Measurements from ENCODE around the gene HOXD9.

HOXD9 gene

DNA sequence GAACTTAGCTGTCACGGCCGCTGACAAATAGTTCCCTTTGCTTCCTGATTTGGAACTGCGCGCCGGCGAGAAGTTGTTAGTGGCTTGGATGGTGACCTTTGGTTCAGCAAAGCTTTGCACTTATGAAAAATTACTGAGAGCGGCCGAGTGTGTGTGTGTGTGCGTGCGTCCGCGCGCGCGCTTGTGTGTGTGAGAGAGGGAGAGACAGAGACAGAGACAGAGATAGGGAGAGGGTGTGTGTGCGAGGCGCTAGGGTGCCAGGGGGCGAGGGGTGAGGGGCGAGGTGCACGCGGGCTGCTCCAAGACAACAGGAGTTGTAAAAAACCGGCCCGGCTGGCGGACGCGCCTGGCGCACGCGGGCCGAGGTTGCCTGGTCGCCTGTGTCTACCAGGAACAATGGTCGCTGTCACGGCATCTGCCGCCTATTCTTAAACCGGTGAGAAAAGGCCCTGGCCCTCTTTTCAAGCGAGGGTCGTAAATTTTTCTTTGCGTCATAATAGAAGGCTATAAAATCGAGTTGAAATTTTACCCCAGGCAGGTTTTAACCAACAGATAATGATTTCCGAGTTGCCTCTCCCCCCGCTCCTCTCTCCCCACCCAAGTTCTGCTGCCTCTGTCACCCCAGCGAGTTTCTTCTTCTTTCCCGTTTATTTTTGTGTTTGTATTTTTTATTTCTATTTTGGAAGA, 35.1 kb downstream of the HOXD9 start:
- no peak for DNase-seq

DNA sequence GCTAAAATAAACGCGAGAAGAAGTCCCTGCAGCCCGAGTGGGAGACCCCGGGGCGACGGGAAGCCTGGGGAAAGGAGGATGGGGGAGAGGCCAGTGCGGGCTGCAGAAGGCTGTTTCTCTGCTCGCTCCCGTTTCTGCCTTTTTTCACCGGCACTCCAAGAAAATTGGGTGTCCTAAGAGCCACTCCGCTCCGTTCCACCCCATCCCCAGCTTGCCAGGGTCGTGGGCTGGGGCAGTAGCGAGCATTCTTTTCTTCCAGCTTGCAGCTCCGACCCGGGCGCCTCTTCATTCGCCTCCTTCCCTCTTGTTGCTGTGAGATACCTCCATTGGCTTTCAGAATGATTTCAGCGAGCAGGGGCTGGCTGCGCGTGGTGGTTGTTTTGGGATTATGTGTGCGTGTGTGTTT, 35.7 kb downstream of the HOXD9 start:
- DNase-seq, result no peak

DNA sequence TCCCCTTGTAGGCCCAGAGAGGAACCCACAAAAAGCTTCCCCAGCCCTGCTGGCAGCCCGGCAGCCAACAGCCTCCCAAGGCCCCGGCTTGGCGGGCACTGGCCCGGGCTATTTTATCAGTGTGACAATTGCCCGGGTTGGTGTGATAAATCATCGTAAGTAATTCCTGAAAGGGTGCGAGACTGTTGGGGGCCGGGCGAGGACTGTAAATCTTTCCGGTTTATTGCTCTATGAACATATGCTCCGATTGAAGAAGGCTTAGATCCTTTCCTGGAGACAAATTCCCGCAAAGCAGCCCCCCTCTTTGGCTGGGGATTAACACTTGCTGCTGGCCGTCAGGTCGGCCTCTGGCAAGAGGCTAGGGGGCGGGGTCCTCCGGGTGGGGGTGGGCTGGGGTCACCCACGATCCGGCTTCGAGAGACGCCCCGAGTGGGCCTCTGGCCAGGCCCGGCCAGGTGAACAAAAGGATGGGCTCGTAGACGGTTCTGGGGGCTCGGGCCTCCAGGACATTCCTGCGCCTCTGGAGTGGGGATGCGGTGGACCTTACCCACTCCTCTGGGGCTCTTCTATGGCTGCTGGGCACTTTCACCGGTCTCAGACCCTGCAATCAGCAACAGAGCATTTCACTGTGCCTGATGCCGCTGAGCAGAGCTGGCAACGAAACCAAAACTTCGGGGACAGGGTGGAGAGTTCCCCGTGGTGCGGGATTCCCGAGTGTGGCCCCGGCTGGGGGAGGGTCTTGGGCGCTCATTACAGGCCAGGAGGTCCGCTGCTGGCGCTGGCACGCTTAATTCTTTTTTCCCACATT, 36.5 kb downstream of the HOXD9 start:
- no peak for DNase-seq

DNA sequence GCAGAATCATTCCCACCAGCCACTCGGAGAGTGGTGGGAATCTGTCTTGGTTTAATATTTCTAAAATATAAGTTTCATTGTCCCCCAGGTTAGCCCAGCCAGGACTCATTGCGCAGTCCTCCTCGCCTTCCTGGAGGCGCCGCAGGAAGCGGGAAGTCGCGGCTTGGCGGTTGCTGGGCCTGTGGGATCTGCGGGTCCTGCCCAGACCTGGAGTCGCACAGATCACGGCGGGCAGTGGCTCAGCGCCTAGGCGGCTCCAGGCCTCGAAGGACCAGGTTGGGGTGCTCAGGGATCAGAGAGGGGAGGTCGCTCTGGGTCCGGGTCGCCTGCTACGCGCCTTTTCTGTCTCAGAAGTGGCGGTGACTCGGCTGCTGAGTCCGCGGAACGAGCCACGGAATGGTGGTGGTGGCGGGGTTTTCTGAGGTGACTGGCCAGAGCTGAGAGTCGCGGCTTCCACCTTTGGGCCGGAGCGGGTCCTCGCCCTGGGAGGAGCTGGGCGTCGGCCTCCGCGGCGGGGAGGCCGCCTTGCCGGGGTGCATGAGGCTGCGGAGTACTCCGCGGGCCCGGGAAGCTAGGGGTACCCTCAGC, 37.2 kb downstream of the HOXD9 start:
- DNase-seq, result no peak

DNA sequence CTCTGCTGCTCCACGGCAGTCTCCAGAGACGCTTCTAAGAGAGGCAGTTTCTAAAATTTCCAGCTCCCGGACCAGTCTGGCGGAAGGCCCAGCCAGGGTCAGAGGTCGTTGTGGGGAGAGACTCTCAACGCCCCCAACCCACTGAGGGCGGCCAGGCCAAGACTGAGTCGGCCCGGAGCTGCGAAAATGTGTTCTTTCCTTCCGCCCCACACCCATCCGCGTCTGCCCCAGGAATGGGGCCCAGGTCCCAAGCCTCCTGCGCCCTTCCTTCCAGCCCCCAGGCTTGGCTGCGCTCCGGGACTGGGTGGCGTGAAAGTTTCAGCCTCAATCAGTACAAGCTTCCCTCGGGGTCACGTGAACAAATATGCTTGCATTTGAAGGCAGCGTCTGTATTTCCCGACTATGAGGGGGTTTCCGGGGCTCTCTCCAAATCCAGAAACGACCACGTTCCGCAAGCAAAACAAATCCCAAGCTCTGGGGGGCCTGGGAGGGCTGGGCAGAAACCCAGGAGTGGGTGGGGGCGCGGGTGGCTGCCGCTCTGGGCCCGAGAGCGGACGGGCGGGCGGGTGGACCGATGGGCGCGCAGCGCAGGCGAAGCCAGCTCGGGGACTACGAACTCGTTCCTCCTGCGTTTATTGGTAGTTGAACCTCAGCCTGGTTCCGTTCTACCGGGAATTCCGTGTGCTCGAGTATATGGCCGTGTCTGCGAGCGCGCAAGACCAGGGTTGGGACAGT, 37.9 kb downstream of the HOXD9 start:
- no peak for DNase-seq

DNA sequence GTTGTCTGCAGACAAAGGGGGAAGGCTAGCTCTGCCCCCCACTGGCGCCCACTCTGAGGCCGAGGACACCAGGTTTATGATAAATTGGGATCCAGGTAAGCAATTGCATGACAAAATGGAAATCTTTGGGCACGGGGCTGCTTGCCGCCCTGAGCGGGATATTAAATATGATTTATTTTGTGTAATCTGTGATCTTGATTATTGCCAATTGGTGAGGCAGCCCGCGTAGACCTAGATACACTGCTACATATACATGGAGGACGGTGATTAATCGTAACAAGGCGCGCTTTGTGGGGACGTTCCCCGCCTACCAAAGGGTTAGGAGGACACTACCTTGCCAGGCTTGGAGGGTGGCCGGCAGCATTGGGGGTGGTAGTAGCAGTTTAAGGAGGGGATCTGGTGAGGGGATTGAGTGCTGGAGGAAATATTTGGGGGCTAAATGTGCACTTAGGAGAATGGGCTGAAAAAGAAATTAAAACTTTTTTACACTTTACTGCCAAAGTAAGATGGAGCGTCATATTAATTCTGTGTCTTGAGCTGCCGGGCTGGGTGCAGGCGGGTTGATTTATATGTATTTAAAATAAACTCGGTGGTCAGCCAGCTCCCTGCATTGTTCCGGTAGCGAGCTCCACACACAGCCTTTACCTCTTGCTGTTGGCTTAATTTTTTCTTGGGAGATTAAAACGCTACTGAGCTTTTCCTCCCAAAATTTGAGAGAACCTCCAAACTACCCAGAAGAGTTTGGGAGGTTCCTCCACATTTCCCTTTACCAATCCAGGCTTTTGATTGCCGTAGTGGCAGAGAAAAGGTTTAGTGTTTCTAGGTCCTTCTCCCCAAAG, 38.7 kb downstream of the HOXD9 start:
- no peak for DNase-seq

DNA sequence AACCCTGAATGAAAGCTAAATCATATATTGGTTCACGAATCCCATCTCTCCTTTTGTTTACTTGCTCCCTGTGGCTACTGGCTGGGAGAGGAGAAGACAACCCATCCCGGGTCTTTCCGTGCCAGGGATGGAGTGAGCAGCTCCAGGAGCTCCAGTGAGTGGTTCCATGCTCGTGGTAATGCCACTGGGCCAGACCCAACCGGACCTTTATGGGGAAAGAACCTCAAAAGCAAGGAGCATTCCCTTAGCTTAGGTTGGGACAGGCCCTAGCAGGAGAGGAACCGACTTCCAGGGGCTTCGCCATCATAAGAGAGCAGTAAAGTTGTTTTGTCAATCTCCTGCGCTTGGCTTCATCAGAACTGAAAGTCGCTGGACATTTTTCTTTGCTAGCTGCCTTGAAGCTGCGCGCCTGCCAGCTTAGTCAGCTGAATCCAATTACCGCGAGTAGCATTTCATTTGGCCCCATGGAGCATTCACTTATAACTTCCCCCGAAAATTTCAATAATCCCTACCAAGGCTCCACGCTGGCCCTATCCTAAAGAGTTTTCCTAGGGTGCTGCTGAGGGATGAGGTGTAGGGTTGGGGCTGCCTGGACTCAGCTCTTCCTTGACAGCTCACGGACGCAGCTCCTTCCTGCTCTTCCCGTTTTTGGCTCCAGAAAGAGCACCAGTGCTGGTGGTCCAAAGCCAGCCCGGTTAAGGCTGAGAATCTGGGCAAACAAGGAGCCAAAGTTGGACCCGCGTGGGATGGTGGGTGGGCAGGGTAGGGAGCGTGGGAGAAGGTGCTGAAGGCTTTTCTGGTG, 39.5 kb downstream of the HOXD9 start:
- DNase-seq, result no peak

DNA sequence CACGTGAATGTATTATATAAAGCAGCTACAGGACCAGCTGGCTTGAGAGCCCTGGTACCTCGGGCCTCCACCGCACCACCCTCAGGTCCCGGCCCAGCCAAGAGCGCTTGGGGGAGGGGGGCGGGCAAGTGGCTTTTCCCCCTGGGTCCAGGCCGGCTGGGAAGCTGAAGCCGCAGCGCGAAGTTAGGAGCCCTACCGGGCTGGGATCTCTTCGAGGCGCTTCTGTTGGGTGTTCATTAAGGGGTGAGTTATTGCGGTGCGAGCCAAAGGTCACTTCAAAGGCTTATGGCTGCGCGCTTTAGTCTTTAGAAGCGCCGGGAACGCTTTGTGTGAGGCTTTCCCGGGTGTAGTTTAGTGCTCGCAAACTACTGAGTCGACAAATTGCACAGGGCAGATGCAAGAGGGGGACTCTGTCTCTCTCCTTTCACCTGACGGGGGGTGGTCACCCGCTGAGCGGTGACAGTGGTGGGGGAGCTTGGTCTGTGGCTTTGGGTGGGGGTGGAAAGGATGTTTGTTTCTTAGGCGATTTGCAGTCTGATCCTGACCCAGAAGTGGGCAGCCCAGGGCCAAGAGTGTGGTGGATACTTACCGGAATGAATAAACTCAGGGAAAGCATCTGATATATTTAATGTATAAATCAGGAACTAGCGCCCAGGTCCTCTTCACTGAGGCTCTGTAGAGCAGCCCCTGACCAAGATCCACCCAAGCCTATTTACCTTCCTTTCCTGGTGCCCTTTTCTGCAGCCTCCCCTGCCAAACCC, 40.6 kb downstream of the HOXD9 start:
- no peak for DNase-seq

DNA sequence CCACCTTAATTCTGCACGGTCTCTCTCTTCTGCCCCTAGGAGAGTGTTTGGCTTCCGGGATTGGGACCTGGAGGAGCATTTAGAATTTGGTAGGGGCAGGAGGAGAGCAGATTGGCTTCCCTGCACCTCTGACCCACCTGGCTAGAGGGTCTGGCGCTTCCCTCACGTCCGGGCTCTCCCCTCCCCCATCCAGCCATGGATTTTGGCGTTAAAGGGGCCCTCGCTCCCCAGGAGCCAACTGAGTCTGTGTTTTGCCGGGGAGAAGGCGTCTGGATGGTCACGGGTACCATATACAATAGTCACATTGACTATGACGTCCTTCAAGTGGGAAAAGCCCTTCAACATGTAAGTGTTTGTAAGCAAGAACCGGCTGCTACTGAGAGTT, 41.1 kb downstream of the HOXD9 start:
- DNase-seq, result no peak

DNA sequence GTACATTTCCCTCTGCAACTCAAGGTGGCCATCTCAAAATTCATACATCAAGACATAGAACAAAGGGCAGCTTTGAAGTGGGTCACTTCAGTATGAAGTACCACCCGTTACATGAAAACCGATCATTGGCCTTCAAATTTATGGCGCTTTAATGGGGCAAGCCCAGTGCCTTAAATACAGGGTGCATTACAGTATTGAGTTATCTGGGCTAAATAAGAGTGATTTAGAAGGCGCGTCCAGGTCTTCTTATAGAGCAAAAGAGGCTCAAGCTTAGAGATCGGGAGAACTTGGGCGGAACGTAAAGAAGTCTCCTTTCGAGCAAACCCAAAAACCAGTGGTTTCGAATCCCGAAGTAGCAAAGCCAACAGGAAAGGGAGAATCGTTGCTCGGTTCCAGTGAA, 41.7 kb downstream of the HOXD9 start:
- no peak for DNase-seq

DNA sequence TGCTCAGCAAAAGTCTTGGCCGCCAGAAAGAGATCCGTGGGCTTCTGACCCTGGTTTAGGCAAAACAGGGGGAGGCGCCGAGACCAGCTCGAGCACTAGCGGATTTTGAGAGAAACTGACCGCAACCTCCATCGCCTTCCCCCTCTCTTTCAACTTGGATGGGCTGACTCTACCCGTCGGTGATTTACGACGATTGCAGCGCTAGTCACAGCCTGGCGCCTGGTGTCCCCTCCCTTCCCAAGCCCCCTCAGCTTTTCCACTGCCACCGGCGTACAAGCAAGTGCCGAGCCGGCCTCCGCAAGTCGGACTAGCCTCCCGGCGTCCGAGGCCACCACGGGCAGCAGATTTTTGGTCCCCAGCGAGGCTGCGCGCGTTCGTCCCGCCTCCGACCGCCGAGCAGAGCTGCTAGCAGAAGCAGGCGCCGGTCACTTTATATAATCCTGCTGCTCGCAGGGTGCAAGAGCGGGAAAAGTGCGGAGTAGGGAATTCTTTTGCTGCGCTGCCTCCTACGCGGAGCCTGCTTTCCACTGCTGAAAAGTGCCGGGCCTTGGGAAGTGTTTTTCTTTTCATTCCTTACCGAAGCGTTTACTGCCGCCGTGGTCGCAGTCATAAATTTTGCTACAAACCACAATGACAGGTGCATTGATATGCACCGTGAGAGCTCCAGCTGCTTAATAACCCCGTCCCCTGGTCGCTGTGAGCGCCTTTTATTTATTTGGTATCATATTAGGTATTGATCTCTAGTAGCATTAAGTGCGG, 42.3 kb downstream of the HOXD9 start:
- DNase-seq, result no peak

DNA sequence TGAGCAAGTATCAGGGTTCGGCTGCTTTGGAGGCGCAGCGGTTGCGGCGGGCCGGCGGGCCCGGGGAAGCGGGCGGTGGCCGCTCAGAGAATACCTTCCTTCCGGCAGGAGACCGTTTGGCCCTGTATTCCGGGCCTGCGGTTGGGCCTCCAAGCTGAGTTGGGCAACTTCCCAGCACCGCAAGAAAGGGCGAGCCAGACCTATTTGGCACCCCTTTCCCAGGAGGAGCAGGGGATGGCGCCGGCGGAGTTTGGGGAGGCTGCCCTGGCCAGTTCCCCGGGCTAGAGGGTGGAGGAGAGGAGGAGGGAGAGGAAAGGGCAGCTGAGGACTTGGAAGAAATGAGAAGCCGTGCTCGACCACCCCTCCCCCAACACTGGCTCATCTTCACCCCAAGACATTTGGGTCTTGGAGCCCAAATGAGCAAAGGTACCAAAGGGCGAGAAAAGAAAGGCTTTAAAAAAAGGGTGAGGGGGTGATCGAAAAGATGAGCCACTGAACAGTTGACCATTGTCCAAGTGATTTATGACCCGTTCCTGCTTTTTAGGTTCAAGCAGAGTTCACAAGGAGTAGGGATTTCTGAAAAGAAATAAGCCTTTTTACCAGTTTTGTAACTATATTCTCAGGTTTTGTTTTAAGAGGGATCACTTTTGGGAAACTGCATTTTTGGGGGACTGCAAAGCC, 43.0 kb downstream of the HOXD9 start:
- DNase-seq, result no peak

DNA sequence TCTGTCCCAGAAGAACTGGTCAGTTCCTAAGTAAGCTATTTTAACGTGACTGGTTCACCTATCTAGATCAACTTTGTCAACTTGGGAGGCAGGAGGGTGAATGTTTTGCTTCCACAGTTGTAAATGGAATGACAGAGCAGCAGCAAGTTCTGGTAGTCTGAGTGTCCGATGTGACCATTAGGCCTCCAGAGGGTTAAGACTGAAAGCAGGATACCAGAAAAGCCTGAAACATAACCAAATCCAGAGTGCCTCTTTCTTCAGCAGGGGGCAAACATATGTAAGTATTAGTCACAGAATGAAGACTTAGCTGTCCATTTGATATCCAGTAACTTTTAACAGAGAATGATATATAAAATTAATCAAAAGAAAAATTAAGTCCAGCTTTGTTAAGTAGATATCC, 43.8 kb downstream of the HOXD9 start:
- DNase-seq, result no peak

DNA sequence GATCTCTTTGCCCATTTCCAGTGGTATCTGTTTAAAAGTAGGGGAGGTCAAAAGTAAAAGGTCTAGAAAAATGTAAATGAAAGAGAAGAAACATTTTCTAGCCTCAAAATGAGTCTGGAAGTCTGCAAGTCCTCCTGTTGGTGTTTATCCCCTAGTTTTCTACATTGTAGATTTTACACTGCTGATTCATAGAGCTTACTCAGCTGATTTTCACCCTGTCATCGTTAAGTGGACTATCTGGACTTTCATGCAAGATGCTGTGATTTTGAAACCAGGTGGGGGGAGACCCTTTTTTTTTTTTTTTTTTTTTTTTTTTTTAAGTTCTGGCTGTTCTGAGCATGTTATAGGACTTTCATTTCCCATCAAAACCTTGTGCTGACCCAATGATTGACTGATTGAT, 44.9 kb downstream of the HOXD9 start:
- no peak for DNase-seq

DNA sequence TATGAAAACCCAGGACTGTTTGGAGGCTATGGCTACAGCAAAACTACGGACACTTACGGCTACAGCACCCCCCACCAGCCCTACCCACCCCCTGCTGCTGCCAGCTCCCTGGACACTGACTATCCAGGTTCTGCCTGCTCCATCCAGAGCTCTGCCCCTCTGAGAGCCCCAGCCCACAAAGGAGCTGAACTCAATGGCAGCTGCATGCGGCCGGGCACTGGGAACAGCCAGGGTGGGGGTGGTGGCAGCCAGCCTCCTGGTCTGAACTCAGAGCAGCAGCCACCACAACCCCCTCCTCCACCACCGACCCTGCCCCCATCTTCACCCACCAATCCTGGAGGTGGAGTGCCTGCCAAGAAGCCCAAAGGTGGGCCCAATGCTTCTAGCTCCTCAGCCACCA, 46.7 kb downstream of the HOXD9 start:
- DNase-seq, result no peak

DNA sequence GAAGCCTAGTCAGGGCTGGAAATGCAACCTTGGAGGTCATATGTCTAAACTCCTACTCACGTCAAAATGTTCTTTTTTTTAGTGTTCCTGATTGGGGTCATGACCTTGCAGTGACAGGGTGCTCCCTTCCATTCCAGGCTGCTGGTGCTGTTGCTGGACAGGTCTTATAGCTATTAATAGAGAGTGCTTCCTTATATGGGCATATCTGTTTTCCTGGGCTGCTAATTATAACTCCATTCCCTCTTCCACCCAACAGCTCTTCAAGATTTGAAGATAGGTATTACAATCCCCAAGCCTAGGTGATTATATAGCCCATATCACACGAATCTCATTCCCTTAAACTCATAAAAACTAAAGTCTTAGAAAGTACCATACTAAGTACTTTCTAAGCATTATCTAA, 47.2 kb downstream of the HOXD9 start:
- no peak for DNase-seq

DNA sequence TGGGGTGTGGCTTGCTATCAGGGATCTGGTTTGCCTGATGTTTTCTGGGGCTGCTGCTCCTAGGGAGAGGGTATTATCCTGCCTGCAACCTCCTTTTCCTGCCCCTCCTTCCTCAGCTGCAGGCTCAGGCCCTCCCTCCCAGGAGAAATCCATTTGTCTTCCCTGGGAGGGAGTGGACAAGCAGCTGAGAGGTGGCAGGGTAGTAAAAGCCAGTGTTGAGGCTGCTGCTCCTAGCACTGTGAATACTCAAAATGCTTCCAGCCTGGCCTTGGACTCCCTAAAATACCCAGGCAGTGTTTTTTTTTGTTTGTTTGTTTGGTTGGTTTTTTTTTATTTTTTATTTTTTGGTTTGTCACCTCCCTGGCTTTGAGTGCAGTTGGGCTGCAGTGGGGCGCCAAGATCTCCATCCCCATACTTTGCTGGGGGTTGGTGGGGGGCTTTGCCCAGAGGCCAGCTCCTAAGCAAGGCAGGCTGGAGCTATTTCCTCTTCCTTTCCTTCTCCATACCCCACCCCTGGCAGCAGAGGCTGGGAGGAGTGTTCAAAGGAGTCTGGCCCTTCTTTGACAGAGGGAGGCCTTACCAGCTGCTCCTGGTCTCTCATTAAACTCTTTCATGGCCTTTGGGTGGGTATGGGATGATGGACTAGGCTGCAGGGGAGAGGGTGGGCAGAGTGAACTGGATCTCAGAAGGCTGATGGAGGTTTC, 48.2 kb downstream of the HOXD9 start:
- DNase-seq, result no peak

DNA sequence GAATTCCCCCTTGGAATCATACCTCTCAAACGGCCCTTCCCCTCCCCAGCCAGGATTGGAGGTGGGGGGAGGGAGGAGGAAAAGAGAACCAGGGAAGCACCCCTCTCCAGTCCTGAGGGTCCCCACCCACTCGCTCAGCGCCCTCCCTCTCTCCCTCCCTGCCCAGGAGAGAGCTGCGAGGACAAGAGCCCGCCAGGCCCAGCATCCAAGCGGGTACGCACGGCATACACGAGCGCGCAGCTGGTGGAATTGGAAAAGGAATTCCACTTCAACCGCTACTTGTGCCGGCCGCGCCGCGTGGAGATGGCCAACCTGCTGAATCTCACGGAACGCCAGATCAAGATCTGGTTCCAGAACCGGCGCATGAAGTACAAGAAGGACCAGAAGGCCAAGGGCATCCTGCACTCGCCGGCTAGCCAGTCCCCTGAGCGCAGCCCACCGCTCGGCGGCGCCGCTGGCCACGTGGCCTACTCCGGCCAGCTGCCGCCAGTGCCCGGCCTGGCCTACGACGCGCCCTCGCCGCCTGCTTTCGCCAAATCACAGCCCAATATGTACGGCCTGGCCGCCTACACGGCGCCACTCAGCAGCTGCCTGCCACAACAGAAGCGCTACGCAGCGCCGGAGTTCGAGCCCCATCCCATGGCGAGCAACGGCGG, 49.0 kb downstream of the HOXD9 start:
- no peak for DNase-seq

Data from KG1 (cell line).